ENCODE data around the gene CREG2.

DNA sequence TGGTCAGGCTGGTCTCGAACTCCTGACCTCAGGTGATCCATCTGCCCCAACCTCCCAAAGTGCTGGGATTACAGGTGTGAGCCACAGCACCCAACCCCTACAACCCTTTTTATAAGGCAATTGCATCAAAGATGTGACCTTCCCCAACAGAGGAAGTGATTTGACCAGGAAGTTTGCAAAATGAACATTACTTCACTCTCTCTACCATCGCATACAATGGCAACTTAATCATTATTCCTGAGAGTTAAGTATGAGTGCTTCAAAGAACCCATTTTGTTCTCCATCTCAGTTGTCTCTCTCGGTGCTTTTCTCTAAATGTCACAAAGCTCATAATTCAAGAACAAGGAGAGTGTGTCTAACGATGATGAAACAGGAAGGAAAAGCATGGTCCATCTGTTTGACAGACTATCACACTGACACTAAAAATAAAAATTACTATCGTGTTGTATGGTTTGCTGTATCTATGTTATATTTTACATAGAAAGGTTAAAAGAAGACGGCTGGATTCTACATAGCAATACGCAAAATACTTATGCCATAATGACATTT, 18.1 kb upstream of the CREG2 start:
- TF ChIP-seq GABPA (IDR thresholded peaks at IDR 0.05; ENCODE audit: low read depth) (no peak), POLR2AphosphoS5 (IDR thresholded peaks at IDR 0.05; ENCODE audit: low read depth) (no peak), SPI1 (IDR thresholded peaks at IDR 0.05; ENCODE audit: borderline replicate concordance, low read depth) (peak; percentile 72)
- TF ChIP-seq, protein P1, sequence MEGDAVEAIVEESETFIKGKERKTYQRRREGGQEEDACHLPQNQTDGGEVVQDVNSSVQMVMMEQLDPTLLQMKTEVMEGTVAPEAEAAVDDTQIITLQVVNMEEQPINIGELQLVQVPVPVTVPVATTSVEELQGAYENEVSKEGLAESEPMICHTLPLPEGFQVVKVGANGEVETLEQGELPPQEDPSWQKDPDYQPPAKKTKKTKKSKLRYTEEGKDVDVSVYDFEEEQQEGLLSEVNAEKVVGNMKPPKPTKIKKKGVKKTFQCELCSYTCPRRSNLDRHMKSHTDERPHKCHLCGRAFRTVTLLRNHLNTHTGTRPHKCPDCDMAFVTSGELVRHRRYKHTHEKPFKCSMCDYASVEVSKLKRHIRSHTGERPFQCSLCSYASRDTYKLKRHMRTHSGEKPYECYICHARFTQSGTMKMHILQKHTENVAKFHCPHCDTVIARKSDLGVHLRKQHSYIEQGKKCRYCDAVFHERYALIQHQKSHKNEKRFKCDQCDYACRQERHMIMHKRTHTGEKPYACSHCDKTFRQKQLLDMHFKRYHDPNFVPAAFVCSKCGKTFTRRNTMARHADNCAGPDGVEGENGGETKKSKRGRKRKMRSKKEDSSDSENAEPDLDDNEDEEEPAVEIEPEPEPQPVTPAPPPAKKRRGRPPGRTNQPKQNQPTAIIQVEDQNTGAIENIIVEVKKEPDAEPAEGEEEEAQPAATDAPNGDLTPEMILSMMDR (IDR thresholded peaks at IDR 0.05; ENCODE audit: insufficient read depth, low read length), result no peak
- TF ChIP-seq, protein P2, sequence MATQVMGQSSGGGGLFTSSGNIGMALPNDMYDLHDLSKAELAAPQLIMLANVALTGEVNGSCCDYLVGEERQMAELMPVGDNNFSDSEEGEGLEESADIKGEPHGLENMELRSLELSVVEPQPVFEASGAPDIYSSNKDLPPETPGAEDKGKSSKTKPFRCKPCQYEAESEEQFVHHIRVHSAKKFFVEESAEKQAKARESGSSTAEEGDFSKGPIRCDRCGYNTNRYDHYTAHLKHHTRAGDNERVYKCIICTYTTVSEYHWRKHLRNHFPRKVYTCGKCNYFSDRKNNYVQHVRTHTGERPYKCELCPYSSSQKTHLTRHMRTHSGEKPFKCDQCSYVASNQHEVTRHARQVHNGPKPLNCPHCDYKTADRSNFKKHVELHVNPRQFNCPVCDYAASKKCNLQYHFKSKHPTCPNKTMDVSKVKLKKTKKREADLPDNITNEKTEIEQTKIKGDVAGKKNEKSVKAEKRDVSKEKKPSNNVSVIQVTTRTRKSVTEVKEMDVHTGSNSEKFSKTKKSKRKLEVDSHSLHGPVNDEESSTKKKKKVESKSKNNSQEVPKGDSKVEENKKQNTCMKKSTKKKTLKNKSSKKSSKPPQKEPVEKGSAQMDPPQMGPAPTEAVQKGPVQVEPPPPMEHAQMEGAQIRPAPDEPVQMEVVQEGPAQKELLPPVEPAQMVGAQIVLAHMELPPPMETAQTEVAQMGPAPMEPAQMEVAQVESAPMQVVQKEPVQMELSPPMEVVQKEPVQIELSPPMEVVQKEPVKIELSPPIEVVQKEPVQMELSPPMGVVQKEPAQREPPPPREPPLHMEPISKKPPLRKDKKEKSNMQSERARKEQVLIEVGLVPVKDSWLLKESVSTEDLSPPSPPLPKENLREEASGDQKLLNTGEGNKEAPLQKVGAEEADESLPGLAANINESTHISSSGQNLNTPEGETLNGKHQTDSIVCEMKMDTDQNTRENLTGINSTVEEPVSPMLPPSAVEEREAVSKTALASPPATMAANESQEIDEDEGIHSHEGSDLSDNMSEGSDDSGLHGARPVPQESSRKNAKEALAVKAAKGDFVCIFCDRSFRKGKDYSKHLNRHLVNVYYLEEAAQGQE (IDR thresholded peaks at IDR 0.05; ENCODE audit: insufficient replicate concordance, low read depth), result no peak

Measured in HL-60 (cell line).